Fibroblast of the aortic adventitia (primary cell): ENCODE measurements around the gene NRN1L. TPM values are rescaled to one million over a fixed set of nuclear protein-coding genes. Genes with fewer than 3 reads are reported as not detected.

Experiments used
- DNase-seq: peaks from one replicate; pipeline ENCODE4 v3.0.0-alpha.2; 2010; ENCODE audit warnings: low read depth
- H3K4me3 ChIP-seq: 2 replicates; pipeline ENCODE4 v1.5.1; 2011; ENCODE audit warnings: low read depth, mild to moderate bottlenecking, control low read depth, low read length, moderate library complexity
- total RNA-seq: library from RNA; depleted of rRNA; stranded (reverse); fragments of >200 nt; gene quantifications from 2 replicates; pipeline ENCODE4 v1.2.3, GENCODE V29; 2012; ENCODE audit warnings: low replicate concordance
- TF ChIP-seq, protein P1 (sequence below): IDR thresholded peaks from 2 replicates; pipeline ENCODE4 v1.5.1; 2011; ENCODE audit warnings: mild to moderate bottlenecking, low read length, control low read depth, inconsistent platforms; ENCODE audit not compliant: insufficient read depth

The NRN1L gene
- total RNA-seq, 1 donor = not detected

DNA sequence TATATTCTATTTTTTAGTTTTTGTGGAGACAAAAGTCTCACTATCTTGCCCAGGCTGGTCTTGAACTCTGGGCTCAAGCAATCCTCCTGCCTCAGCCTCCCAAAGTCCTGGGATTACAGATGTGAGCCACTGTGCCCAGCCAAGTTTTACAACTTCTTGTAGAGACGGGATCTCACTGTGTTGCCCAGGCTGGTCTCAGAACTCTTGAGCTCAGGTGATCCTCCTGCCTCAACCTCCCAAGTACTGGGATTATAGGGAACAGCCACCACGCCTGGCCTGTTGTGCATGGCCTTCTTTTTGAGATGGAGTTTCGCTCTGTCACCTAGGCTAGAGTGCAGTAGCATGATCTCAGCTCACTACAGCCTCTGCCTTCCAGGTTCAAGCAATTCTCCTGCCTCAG, 31.0 kb upstream of the NRN1L start:
- no peak for DNase-seq
- H3K4me3 ChIP-seq = no peak overlapping the region
- TF ChIP-seq, protein P1, sequence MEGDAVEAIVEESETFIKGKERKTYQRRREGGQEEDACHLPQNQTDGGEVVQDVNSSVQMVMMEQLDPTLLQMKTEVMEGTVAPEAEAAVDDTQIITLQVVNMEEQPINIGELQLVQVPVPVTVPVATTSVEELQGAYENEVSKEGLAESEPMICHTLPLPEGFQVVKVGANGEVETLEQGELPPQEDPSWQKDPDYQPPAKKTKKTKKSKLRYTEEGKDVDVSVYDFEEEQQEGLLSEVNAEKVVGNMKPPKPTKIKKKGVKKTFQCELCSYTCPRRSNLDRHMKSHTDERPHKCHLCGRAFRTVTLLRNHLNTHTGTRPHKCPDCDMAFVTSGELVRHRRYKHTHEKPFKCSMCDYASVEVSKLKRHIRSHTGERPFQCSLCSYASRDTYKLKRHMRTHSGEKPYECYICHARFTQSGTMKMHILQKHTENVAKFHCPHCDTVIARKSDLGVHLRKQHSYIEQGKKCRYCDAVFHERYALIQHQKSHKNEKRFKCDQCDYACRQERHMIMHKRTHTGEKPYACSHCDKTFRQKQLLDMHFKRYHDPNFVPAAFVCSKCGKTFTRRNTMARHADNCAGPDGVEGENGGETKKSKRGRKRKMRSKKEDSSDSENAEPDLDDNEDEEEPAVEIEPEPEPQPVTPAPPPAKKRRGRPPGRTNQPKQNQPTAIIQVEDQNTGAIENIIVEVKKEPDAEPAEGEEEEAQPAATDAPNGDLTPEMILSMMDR = no peak

DNA sequence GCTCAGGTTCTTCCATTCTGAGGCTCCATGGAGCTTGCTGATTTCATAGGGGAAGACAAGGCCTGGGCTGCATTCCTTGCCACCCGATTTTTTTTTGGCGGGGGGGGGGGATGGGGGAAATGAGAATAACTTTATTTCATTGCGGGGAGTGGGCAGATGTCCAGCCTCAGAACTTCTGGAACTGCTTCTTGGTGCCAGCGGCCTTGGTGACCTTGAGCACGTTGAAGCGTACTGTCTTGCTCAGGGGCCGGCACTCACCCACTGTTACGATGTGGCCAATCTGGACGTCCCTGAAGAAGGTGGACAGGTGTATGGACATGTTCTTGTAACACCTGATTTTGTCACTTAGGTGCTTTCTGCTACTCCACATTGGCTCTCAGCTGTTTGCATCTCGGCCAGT, 28.9 kb upstream of the NRN1L start:
- H3K4me3 ChIP-seq = no peak overlapping the region
- no peak for DNase-seq

GRCh38 chr16:67856927-67857546, 27.6 kb upstream of the NRN1L start:
- TF ChIP-seq, protein P1 = no peak
- DNase-seq = no peak

More for the DNA sequence above, 28.9 kb upstream of the NRN1L start:
- TF ChIP-seq, protein P1 = no peak

DNA sequence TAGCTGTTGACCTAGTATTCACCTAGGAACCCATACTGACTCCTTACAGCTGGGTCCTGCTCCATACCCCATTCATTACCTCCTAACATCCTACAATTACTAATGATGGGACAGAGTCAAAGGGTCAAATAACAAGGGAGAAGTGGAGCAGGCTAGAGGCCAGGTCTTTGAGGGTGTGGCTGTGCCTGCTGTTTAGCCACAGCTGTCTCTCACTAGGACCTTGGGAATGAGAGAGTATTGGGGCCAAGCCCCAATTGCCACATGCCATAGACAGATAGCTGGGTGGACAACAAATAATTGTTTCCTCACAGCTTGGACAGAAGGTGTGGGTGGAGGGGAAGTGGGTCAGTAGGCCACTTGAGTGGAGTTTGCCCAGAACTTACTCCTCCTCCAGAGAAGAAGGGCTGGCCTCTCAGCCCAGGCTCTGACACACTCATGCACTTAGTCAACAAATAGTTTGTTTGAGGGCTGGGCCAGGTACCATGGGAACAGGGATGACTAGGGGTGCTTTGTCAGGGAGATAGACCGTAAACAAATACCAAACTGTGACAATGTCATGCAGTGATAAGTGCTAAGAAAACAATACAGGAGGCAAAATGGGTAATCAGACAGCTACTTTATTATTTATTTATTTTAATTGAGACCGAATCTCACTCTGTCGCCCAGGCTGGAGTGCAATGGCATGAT, 27.0 kb upstream of the NRN1L start:
- TF ChIP-seq, protein P1 = no peak
- no peak overlapping the region for H3K4me3 ChIP-seq
- DNase-seq = peak; percentile 90

More at GRCh38 chr16:67856927-67857546, 27.6 kb upstream of the NRN1L start:
- H3K4me3 ChIP-seq = no peak overlapping the region

GRCh38 chr16:67858500-67858899, 26.2 kb upstream of the NRN1L start:
- DNase-seq = no peak
- H3K4me3 ChIP-seq = no peak overlapping the region

DNA sequence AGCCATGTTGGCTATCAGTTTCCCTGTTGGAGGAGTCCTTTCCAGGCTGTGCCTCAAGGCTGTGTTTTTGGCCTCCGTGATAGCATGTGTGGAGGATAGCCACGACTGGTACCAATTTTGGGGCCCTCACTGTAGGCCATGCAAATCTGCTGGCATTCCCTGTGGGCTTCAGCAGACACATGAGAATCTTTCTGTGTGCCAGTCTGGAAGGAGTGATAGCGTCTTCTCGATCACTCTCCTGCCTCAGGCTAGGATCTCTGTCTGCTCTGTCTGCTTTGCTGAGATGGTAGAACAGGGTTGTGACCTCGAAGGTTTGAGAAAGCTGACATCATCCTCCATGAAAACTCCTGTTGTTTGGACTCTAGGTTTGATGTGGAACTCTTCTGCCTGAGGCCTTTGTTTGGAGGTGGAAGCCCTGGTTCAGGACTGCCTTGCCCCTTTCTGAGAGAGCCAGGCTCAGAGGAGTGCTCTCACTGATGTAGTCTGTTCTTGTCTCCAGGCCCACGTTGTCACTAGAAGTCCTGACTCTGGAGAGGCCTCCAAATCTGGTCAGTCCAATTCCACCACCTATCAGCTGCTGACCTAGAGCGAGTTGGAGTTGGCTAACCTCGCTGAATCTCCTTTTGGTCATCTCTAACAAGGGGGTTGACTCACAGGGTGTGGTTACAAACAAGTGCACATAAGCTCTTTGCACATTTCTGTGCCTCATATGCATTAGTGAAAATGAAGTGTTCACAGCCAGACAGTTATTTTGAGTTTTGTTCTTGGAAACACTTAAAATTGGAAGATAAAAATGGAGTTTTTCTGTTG, 23.9 kb upstream of the NRN1L start:
- DNase-seq = peak; percentile 73
- TF ChIP-seq, protein P1 = no peak
- H3K4me3 ChIP-seq = no peak overlapping the region

More at GRCh38 chr16:67858500-67858899, 26.2 kb upstream of the NRN1L start:
- TF ChIP-seq, protein P1 = no peak
